Smooth muscle cell (in vitro differentiated cells): ENCODE measurements around the gene COPA. TPM values are rescaled to one million over a fixed set of nuclear protein-coding genes. Genes with fewer than 3 reads are reported as not detected.

Source experiments
- DNase-seq: peaks from one replicate; lab custom pipeline; 2025; ENCODE audit not compliant: unreplicated experiment; lab: John Stamatoyannopoulos, UW
- H2AFZ ChIP-seq: fragments of 200-600 bp; sonication (generic); 2 replicates; pipeline ENCODE4 v1.6.0; 2016; ENCODE audit warnings: antibody characterized with exemption, low read depth, mild to moderate bottlenecking
- H3F3A ChIP-seq: fragments of 200-600 bp; sonication (generic); 2 replicates; pipeline ENCODE4 v1.6.0; 2017; ENCODE audit warnings: antibody characterized with exemption, low read depth
- H3K27ac ChIP-seq: fragments of 200-600 bp; sonication (generic); 2 replicates; pipeline ENCODE4 v1.5.1; 2016; ENCODE audit warnings: low read depth, mild to moderate bottlenecking
- H3K27me3 ChIP-seq: fragments of 200-600 bp; sonication (generic); 2 replicates; pipeline ENCODE4 v1.6.1; 2016; ENCODE audit warnings: low read depth, mild to moderate bottlenecking
- H3K36me3 ChIP-seq: fragments of 200-600 bp; sonication (generic); 2 replicates; pipeline ENCODE4 v1.5.1; 2016; ENCODE audit warnings: low read depth
- H3K4me1 ChIP-seq: fragments of 200-600 bp; sonication (generic); 2 replicates; pipeline ENCODE4 v1.5.1; 2016; ENCODE audit warnings: low read depth
- H3K4me2 ChIP-seq: fragments of 200-600 bp; sonication (generic); 2 replicates; pipeline ENCODE4 v1.6.0; 2016; ENCODE audit warnings: mild to moderate bottlenecking
- H3K4me3 ChIP-seq: fragments of 200-600 bp; sonication (generic); 2 replicates; pipeline ENCODE4 v1.5.1; 2016; ENCODE audit warnings: mild to moderate bottlenecking
- H3K79me2 ChIP-seq: fragments of 200-600 bp; sonication (generic); 2 replicates; pipeline ENCODE4 v1.6.0; 2016; ENCODE audit warnings: low read depth, mild to moderate bottlenecking
- H3K9ac ChIP-seq: fragments of 200-600 bp; sonication (generic); 2 replicates; pipeline ENCODE4 v1.6.0; 2016; ENCODE audit warnings: low read depth
- H3K9me3 ChIP-seq: fragments of 200-600 bp; sonication (generic); replicated peaks from 2 replicates; pipeline ENCODE4 v1.5.1; 2016; ENCODE audit warnings: low read depth
- H4K20me1 ChIP-seq: fragments of 200-600 bp; sonication (generic); 2 replicates; pipeline ENCODE4 v1.6.0; 2016; ENCODE audit warnings: low read depth
- WGBS: methylation state at CpG from one replicate; pipeline ENCODE4 v1.1.7; 2016; ENCODE audit warnings: low lambda C conversion rate; 5-methylcytosine and 5-hydroxymethylcytosine counted together
- polyA plus RNA-seq: library from polyadenylated mRNA; unstranded; fragments of >200 nt; fragmentation: Nextera tagmentation; extraction: Ambion mirVana; gene quantifications from 2 replicates; pipeline ENCODE4 v1.2.1, GENCODE V29; 2016
- small RNA-seq: library from RNA; depleted of rRNA; stranded (forward); fragments of <200 nt; gene quantifications from one replicate; pipeline ENCODE3, GENCODE V24; 2014
- total RNA-seq: library from RNA; depleted of rRNA; stranded (reverse); fragments of >200 nt; gene quantifications from 2 replicates; pipeline ENCODE4 v1.2.3, GENCODE V29; 2014
- TF ChIP-seq, protein P1 (sequence below): fragments of 200-600 bp; sonication (generic); IDR thresholded peaks from 2 replicates; pipeline ENCODE4 v1.5.1; 2017; ENCODE audit warnings: borderline replicate concordance, mild to moderate bottlenecking, antibody characterized with exemption; ENCODE audit not compliant: insufficient read depth, poor library complexity, severe bottlenecking

The COPA gene
- total and polyA plus RNA-seq, 2 experiments from 2014 or later = 171 to 196 TPM

GRCh38 chr1:160243767-160244166 lies 99.3 kb downstream of the COPA start:
- Histone ChIP-seq H3K79me2 (peaks cover 30% of the 10 kb centered on the region), H3K9ac (no peak overlapping the region)

DNA sequence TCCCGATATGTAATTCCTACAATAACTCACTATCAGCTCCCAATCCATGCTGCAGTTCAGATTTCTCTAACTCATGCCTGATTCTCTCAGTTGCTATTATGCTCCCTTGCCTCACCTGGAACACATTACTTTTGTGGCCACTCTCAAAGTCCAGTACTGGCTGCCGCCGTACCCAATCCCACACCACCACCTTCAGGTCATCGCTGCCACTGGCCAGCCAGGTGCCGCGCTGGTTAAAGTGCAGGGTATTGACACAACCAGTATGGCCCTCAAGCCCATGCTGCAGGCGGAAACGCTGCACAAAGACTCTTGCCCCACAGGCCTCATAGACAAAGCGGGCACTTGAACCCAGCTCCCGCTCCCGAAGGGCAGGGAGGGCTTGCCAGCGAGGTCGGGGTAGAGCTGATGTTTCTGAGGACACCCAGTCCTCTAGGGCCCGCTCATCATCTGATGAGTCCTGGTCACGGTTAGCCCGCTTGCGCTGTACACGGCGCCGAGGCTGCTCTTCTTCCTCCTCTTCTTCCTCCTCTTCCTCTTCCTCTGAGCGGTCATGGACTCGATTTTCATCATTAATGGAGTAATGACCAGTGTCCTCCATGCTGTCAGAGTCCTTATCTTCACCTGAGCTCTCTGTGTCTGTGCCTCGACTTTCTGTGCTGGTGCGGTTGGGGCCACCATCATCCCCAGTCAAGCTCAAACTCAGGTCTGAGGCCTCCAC lies 103.3 kb downstream of the COPA start:
- H3K36me3 ChIP-seq = peaks cover 14% of the 10 kb centered on the region
- no peak overlapping the region for H3K27ac ChIP-seq
- no peaks in the 10 kb centered on the region for H3F3A ChIP-seq
- WGBS = 97% methylated on average over 24 of the region's 24 CpGs
- H3K9ac ChIP-seq = no peak overlapping the region
- H4K20me1 ChIP-seq = peaks cover 39% of the 10 kb centered on the region
- no peaks in the 10 kb centered on the region for H3K4me1 ChIP-seq
- no peak overlapping the region for H3K4me2 ChIP-seq
- DNase-seq = no peak
- H3K27me3 ChIP-seq = no peaks in the 10 kb centered on the region
- H3K9me3 ChIP-seq = no peaks in the 10 kb centered on the region
- H3K4me3 ChIP-seq = no peak overlapping the region
- H2AFZ ChIP-seq = no peak overlapping the region
- TF ChIP-seq, protein P1, sequence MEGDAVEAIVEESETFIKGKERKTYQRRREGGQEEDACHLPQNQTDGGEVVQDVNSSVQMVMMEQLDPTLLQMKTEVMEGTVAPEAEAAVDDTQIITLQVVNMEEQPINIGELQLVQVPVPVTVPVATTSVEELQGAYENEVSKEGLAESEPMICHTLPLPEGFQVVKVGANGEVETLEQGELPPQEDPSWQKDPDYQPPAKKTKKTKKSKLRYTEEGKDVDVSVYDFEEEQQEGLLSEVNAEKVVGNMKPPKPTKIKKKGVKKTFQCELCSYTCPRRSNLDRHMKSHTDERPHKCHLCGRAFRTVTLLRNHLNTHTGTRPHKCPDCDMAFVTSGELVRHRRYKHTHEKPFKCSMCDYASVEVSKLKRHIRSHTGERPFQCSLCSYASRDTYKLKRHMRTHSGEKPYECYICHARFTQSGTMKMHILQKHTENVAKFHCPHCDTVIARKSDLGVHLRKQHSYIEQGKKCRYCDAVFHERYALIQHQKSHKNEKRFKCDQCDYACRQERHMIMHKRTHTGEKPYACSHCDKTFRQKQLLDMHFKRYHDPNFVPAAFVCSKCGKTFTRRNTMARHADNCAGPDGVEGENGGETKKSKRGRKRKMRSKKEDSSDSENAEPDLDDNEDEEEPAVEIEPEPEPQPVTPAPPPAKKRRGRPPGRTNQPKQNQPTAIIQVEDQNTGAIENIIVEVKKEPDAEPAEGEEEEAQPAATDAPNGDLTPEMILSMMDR = no peak
- no peaks in the 10 kb centered on the region for H3K79me2 ChIP-seq

More at GRCh38 chr1:160243767-160244166, 99.3 kb downstream of the COPA start:
- Histone ChIP-seq H4K20me1 (peaks cover 79% of the 10 kb centered on the region), H3K4me1 (no peaks in the 10 kb centered on the region), H3K36me3 (no peaks in the 10 kb centered on the region), H2AFZ (no peak overlapping the region), H3K4me2 (no peak overlapping the region), H3K27me3 (no peaks in the 10 kb centered on the region), H3K4me3 (no peak overlapping the region), H3K9me3 (no peaks in the 10 kb centered on the region), H3K27ac (no peak overlapping the region), H3F3A (no peaks in the 10 kb centered on the region)
- TF ChIP-seq, protein P1 = no peak
- DNase-seq = no peak

Small RNA genes lying within 50 kb of the gene (small RNA-seq; reads per million reads assigned to genes)
- gene RF00019 (not detected), gene RNU4-42P (not detected)

Other genes with a start within 250 kb of the COPA start
- 17.3 and 20.8 TPM in 2 replicates for gene IGSF8, start 244.6 kb downstream of the COPA start, total RNA-seq
- 30.2 and 35.5 TPM in 2 replicates for gene IGSF8, start 244.6 kb downstream of the COPA start, polyA plus RNA-seq
- not detected in 2 replicates for gene ATP1A2, start 227.5 kb downstream of the COPA start, total RNA-seq
- gene ATP1A2, start 227.5 kb downstream of the COPA start, polyA plus RNA-seq = 0.07 TPM in 1 of 2 replicates, not detected in the other
- not detected in 2 replicates for gene ATP1A4, start 191.6 kb downstream of the COPA start, total RNA-seq
- gene ATP1A4, start 191.6 kb downstream of the COPA start, polyA plus RNA-seq = not detected in 2 replicates
- gene CASQ1, start 152.7 kb downstream of the COPA start, total RNA-seq = 0.36 TPM in 1 of 2 replicates, not detected in the other
- gene CASQ1, start 152.7 kb downstream of the COPA start, polyA plus RNA-seq = 0.48 TPM in 1 of 2 replicates, not detected in the other
- gene PEA15, start 137.9 kb downstream of the COPA start, total RNA-seq = 85.0 and 115 TPM in 2 replicates
- 73.1 and 80.6 TPM in 2 replicates for gene PEA15, start 137.9 kb downstream of the COPA start, polyA plus RNA-seq
- gene DCAF8, start 80.7 kb downstream of the COPA start, total RNA-seq = 56.7 and 63.6 TPM in 2 replicates
- 79.9 and 92.6 TPM in 2 replicates for gene DCAF8, start 80.7 kb downstream of the COPA start, polyA plus RNA-seq
- gene PEX19, start 58.1 kb downstream of the COPA start, total RNA-seq = 40.2 and 47.1 TPM in 2 replicates
- 29.2 and 34.5 TPM in 2 replicates for gene PEX19, start 58.1 kb downstream of the COPA start, polyA plus RNA-seq
- 67.4 and 73.4 TPM in 2 replicates for gene NCSTN, start 133 bp upstream of the COPA start, total RNA-seq
- gene NCSTN, start 133 bp upstream of the COPA start, polyA plus RNA-seq = 67.6 and 81.4 TPM in 2 replicates
- 0.99 TPM in 1 of 2 replicates, not detected in the other for gene NHLH1, start 23.8 kb upstream of the COPA start, total RNA-seq
- 0.27 and 0.46 TPM in 2 replicates for gene NHLH1, start 23.8 kb upstream of the COPA start, polyA plus RNA-seq
- 12.2 and 12.6 TPM in 2 replicates for gene VANGL2, start 57.3 kb upstream of the COPA start, total RNA-seq
- gene VANGL2, start 57.3 kb upstream of the COPA start, polyA plus RNA-seq = 7.1 and 8.3 TPM in 2 replicates
- not detected in 2 replicates for gene SLAMF6, start 180.0 kb upstream of the COPA start, total RNA-seq
- not detected in 2 replicates for gene SLAMF6, start 180.0 kb upstream of the COPA start, polyA plus RNA-seq
- not detected in 2 replicates for gene CD84, start 236.2 kb upstream of the COPA start, total RNA-seq
- not detected in 2 replicates for gene CD84, start 236.2 kb upstream of the COPA start, polyA plus RNA-seq